Cardiac muscle cell (in vitro differentiated cells and primary cell): ENCODE measurements around the gene IRAK1BP1. TPM values are rescaled to one million over a fixed set of nuclear protein-coding genes. Genes with fewer than 3 reads are reported as not detected.

Source experiments
- DNase-seq, 2 donors: peaks; one replicate each; pipeline versions ENCODE4 v3.0.0 to v3.0.0-alpha.2; 2010 to 2017; ENCODE audit warnings: low read depth in 1 of 2, low spot score in 1 of 2
- H3K27ac ChIP-seq: fragments of 200-600 bp; sonication (generic); 2 replicates; pipeline ENCODE4 v1.5.1; 2016
- H3K27me3 ChIP-seq: fragments of 200-600 bp; sonication (generic); 2 replicates; pipeline ENCODE4 v1.6.0; 2016; ENCODE audit warnings: control low read depth
- H3K36me3 ChIP-seq: fragments of 200-600 bp; sonication (generic); 2 replicates; pipeline ENCODE4 v1.5.1; 2016; ENCODE audit warnings: control low read depth
- H3K4me1 ChIP-seq: fragments of 200-600 bp; sonication (generic); 2 replicates; pipeline ENCODE4 v1.8.1; 2017; ENCODE audit warnings: low read depth, mild to moderate bottlenecking, mixed run types
- H3K4me3 ChIP-seq: fragments of 200-600 bp; sonication (generic); 2 replicates; pipeline ENCODE4 v1.5.1; 2016; ENCODE audit warnings: mild to moderate bottlenecking
- H3K9me3 ChIP-seq: fragments of 200-600 bp; sonication (generic); 2 replicates; pipeline ENCODE4 v1.5.1; 2017; ENCODE audit warnings: low read depth, mild to moderate bottlenecking, control low read depth
- polyA plus RNA-seq: library from polyadenylated mRNA; unstranded; fragments of >200 nt; fragmentation: Nextera tagmentation; extraction: Ambion mirVana; gene quantifications from 2 replicates; pipeline ENCODE4 v1.2.1, GENCODE V29; 2016
- total RNA-seq: library from RNA; depleted of rRNA; stranded (reverse); fragments of >200 nt; gene quantifications from 2 replicates; pipeline ENCODE4 v1.2.3, GENCODE V29; 2016
- TF ChIP-seq, protein P1 (sequence below): IDR thresholded peaks from 2 replicates; pipeline ENCODE4 v1.5.1; 2012; ENCODE audit warnings: low read depth, mild to moderate bottlenecking, low read length

IRAK1BP1 gene, protein sequence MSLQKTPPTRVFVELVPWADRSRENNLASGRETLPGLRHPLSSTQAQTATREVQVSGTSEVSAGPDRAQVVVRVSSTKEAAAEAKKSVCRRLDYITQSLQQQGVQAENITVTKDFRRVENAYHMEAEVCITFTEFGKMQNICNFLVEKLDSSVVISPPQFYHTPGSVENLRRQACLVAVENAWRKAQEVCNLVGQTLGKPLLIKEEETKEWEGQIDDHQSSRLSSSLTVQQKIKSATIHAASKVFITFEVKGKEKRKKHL
- 6.7 and 7.5 TPM in 2 replicates for total RNA-seq
- 4.7 and 7.7 TPM in 2 replicates for polyA plus RNA-seq

GRCh38 chr6:78867370-78868040 is at the start of gene IRAK1BP1:
TSS of gene IRAK1BP1 (plus strand) at chr6:78867551. CDS start at chr6:78867577, 26 bp downstream.
- TF ChIP-seq, protein P1, sequence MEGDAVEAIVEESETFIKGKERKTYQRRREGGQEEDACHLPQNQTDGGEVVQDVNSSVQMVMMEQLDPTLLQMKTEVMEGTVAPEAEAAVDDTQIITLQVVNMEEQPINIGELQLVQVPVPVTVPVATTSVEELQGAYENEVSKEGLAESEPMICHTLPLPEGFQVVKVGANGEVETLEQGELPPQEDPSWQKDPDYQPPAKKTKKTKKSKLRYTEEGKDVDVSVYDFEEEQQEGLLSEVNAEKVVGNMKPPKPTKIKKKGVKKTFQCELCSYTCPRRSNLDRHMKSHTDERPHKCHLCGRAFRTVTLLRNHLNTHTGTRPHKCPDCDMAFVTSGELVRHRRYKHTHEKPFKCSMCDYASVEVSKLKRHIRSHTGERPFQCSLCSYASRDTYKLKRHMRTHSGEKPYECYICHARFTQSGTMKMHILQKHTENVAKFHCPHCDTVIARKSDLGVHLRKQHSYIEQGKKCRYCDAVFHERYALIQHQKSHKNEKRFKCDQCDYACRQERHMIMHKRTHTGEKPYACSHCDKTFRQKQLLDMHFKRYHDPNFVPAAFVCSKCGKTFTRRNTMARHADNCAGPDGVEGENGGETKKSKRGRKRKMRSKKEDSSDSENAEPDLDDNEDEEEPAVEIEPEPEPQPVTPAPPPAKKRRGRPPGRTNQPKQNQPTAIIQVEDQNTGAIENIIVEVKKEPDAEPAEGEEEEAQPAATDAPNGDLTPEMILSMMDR: peak; percentile 24

GRCh38 chr6:78824045-78824444 is 43.3 kb upstream of the IRAK1BP1 start:
- no peaks in the 10 kb centered on the region for H3K4me1 ChIP-seq
- H3K27me3 ChIP-seq: no peaks in the 10 kb centered on the region
- no peak for DNase-seq
- no peak overlapping the region for H3K4me3 ChIP-seq
- peaks cover 2% of the 10 kb centered on the region for H3K9me3 ChIP-seq
- TF ChIP-seq, protein P1: no peak
- no peaks in the 10 kb centered on the region for H3K36me3 ChIP-seq
- H3K27ac ChIP-seq: no peak overlapping the region

More at GRCh38 chr6:78867370-78868040, at the start of gene IRAK1BP1:
- peak; percentile 88 to 89 for DNase-seq
- no peaks in the 10 kb centered on the region for H3K27me3 ChIP-seq
- H3K27ac ChIP-seq: peak within 1 kb of the TSS; percentile 34
- peaks cover 11% of the 10 kb centered on the region for H3K4me1 ChIP-seq
- H3K4me3 ChIP-seq: peak within 1 kb of the TSS; percentile 97
- H3K9me3 ChIP-seq: no peaks in the 10 kb centered on the region
- no peaks in the 10 kb centered on the region for H3K36me3 ChIP-seq

- no peaks in the 10 kb centered on the region for H3K9me3 ChIP-seq
Measured at GRCh38 chr6:78829407-78829806, 37.9 kb upstream of the IRAK1BP1 start.

GRCh38 chr6:78830805-78831204 is 36.5 kb upstream of the IRAK1BP1 start:
- Histone ChIP-seq H3K27ac (no peak overlapping the region), H3K27me3 (no peaks in the 10 kb centered on the region), H3K36me3 (no peaks in the 10 kb centered on the region), H3K9me3 (no peaks in the 10 kb centered on the region), H3K4me1 (no peaks in the 10 kb centered on the region), H3K4me3 (no peak overlapping the region)
- no peak for DNase-seq
- TF ChIP-seq, protein P1: no peak

More at GRCh38 chr6:78829407-78829806, 37.9 kb upstream of the IRAK1BP1 start:
- H3K27ac ChIP-seq: no peak overlapping the region
- H3K36me3 ChIP-seq: no peaks in the 10 kb centered on the region
- H3K4me3 ChIP-seq: no peak overlapping the region
- DNase-seq: no peak
- TF ChIP-seq, protein P1: no peak
- no peaks in the 10 kb centered on the region for H3K4me1 ChIP-seq
- H3K27me3 ChIP-seq: no peaks in the 10 kb centered on the region

DNA sequence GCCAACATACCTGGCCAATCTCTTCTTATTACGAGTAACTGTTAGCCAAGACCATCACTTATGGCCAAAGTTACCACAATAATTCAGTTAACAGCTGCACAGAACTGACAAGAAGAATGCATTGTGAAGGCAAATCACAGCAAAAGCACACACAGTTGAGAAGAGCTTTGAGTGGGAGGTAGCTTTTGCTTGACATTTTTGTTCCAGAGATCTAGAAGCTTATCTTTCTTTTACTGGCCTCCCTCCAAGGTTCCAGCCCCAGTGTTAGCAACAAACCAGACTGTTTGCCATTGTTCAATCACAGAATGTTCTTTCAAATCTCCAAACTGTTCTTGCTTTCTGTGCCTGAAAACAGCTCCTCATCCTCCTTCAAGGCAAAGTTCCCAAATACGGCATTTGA is 35.9 kb upstream of the IRAK1BP1 start:
- Histone ChIP-seq H3K36me3 (no peaks in the 10 kb centered on the region), H3K9me3 (no peaks in the 10 kb centered on the region), H3K27ac (no peak overlapping the region), H3K4me1 (no peaks in the 10 kb centered on the region), H3K27me3 (no peaks in the 10 kb centered on the region), H3K4me3 (no peak overlapping the region)
- TF ChIP-seq, protein P1: no peak
- DNase-seq: peak; percentile 15 to 93
